Dedifferentiated amniotic fluid mesenchymal stem cell (primary cell): ENCODE results near the gene CBL.
A peak's percentile ranks its signal among the peaks of the same experiment; 100 is the strongest.
"Not testable (repeated sequence)": the region's sequence is repeated elsewhere in the genome, so short reads cannot be mapped to it uniquely, and the experiment has no call there.

Experiments
- DNase-seq: peaks from one replicate; pipeline ENCODE4 v3.0.0-alpha.2; 2016; ENCODE audit errors: extremely low spot score

CBL gene

DNA sequence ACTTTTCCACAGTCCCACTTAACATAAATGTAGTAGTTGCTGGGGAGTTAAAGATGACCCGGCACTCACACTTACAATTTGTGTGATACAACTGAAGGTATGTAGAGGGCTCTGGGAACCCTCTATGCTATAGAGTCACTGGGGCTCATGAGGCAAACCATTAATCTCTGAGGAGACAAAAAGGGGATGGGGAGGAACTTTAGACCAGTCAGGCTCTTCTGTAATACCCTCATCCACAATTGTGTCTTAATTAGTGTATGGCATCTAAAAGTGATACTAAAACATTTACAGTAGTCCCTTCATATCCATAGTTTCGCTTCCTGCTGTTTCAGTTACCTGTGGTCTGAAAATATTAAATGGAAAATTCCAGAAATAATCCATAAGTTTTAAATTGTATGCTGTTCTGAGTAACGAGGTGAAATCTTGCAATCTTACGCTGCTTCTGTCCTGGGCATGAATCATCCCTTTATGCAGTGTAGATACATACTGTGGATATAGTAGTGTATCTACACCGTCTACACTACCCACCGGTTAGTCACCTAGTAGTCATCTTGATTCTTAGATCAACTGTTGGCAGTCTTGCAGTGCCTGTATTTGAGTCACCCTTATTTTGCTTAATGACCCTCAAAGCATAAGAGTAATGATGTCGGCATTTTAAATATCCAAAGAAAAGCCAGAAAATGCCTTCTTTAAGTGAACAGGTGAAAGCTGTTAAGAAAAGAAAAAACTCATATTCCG is 12.2 kb downstream of the CBL start:
- DNase-seq: peak; percentile 68

DNA sequence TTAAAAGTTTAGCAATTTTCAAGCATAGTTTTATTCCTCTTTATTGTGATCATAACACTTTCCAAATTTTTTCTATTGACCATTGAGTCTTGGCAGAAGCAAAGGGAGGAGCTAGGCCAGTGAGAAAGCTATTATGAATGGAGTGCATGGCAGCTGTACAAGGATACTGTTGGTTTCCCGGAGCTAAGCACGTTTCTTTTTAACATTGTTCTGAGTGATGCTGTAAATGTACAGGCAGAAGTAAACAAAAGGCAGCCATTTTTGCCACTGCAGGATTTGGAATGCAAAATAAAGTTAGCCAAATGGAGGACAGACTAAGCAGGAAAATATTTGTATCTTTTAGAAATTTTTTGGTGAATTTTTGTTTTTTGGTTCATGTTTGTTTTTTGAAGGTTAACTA is 16.2 kb downstream of the CBL start:
- DNase-seq: peak; percentile 33

DNA sequence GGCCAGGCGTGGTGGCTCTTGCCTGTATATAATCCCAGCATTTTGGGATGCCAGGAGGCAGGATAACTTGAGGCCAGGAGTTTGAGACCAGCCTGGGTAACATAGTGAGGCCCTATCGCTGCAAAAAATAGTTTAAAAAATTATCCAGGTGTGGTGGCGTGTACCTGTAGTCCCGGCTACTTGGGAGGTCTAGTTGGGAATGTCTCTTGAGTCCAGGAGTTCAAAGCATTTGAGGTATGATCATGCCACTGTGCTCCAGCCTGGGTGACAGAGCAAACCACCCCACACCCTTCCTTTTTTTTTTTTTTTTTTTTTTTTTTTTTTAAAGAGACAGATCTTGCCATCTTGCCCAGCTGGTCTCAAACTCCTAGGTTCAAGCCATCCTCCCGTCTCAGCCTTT is 16.8 kb downstream of the CBL start:
- DNase-seq: no peak

DNA sequence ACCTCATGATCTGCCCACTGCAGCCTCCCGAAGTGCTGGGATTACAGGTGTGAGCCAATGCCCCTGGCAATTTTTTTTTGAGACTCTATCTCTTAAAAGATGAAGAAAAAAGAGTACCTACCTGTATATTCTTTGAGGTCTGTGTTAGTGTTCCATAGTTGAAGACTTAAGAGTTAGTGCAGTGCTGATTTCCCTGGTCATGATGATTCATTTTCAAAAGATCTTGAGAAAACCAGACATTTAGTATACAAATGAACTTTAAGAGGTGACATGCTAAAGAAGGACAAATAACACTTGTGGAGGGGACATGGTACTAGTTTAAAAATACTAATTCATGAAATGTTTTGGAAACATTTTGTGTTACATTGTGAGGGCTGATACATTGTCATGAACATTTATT is 17.7 kb downstream of the CBL start:
- DNase-seq: no peak

DNA sequence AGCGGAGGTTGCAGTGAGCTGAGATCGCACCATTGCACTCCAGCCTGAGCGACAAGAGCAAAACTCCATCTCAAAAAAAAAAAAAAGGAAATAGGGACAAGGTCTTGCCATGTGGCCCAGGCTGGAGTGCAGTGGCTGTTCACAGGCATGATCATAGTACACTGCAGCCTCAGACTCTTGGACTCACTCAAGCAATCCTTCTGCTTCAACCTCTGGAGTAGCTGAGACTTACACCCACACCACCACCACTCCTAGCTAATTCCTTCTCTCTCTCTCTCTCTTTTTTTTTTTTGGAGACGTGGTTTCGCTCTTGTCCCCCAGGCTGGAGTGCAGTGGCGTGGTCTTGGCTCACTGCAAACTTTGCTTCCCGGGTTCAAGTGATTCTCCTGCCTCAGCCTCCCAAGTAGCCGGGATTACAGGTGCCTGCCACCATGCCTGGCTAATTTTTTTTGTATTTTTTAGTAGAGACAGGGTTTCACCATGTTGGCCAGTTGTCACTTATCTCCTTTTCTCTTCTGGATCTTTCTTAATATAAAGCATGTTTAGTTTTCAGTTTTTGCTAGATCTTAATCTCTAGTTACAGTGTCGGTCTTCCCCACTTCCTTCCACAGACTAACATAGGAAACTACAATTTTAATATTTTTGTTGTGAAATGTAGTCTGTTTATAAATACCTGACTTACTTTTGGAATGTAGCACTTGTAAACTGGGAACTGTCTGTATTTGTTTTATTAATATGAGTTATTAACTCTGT is 22.6 kb downstream of the CBL start:
- DNase-seq: not testable (repeated sequence)

DNA sequence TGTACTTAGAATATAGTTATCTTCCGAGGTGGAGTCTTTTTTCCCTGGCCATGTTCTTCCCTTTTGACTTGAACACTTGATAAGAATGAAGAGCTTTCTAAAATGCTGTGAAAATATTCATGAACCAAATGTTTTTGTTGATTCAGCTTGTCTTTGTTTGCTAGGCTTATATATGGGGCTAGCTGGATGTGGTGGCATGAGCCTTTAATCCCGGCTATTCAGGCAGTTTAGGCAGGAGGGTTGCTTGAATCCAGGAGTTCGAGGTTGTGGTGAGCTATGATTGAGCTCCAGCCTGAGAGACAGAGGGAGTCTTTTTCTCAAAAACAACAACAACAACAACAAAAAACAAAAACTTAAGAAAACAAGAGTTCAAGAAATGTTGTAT is 23.1 kb downstream of the CBL start:
- no peak for DNase-seq

DNA sequence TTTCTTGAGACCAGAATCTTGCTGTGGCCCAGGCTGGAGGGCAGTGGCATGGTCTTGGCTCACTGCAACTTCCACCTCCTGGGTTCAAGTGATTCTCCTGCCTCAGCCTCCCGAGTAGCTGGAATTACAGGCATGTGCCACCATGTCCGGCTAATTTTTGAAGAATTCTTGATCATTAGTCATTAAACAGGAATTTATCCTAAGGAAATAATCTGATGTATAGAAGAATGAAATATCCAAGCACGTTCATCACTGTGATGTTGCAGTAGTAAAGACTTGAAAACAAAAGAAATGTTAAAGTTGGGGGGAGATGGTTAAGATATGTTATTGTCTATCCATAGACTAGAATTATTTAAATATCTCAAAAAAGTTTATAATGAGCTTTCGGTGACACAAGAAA is 23.6 kb downstream of the CBL start:
- DNase-seq: no peak

DNA sequence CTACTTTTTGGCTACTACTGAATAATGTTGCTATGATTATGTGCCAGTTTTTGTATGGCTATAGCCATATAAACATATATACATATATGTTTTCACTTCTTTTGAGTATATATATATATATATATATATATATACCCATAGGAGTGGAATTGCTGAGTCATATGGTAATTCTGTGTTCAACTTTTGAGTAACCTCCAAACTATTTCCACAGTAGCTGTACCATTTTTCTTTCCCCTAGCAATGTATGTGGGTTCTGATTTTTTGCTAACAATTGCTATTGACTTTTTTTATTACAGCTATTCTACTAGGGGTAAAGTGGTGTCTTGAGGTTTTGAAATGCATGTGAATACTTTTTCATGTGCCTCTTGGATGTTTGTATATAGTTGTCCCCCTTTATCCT is 30.4 kb downstream of the CBL start:
- DNase-seq: peak; percentile 18

DNA sequence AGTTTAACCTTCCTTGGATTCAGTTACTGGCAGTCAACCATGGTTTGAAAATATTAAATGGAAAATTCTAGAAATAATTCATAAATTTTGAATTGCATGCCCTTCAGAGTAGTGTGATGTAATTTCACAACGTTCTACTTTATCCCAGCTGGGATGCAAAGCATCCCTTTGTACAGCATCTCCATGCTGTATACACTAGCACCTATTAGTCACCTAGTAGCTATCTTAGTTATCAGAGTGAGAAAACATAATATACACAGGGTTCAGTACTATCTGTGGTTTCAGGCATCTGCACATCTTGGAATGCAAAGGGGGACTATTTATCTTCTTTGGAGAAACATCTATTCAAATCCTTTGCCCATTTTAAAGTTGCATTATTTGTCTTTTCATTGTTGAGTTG is 30.8 kb downstream of the CBL start:
- no peak for DNase-seq

DNA sequence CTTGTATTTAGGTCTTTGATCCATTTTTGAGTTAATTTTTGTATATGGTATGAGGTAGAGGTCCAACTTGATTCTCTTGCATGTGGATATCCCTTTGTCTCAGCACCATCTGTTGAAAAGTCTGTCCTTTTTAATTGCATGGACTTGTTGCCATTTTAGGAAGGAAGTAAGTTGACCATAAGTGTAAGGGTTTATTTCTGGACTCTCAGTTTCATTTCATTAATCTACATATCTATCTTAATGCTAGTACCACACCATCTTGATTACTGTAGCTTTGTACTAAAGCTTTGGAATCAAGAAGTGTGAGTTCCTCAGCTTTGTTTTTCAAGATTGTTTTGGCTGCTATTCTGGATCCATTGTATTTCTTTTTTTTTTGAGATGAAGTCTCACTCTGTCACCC is 31.4 kb downstream of the CBL start:
- no peak for DNase-seq

DNA sequence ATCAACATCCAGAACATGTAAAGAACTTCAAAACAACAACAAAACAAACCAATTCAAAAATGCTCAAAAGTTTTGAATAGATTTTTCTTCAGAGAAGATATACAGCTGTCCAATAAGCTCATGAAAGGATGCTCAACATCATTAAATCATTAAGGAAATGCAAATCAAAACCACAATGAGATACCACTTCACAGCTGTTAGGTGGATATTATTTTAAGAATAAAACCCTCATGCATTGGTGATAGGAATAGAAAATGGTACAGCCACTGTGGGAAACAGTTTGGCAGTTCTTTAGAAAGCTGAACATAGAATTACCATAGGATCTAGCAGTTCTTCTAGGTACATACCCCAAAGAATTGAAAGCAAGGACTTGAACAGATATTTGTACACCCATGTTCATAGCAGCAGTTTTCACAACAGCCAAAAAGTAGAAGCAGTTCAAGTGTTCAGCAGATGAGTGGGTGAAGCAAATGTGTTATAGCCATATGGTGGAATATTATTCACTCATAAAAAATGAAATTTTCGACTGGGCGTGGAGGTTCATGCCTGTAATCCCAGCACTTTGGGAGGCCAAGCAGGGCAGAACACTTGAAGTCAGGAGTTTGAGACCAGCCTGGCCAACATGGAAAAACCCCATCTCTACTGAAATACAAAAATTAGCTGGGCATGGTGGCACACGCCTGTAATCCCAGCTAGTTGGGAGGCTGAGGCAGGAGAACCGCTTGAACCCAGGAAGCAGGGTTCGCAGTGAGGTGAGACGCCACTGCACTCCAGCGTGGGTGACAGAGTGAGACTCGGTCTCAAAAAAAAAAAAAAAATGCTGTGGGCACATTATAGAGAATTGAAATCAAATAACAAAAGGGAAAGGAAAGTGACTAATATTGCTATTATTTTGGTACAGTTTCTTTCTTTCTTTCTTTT is 42.9 kb downstream of the CBL start:
- DNase-seq: no peak

DNA sequence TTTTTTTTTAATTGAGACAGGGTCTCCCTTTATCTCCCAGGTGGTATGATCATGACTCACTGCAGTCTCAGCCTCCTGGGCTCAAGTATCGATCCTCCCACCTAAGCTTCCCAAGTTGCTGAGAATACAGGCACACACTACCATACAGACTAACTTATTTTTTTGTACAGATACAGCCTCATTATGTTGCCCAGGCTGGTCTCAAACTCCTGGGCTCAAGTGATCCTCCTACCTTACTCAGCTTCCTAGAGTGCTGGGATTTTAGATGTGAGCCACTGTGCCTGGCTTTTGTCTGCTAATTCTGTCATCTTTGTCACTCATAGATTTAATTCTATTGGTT is 43.5 kb downstream of the CBL start:
- DNase-seq: no peak

DNA sequence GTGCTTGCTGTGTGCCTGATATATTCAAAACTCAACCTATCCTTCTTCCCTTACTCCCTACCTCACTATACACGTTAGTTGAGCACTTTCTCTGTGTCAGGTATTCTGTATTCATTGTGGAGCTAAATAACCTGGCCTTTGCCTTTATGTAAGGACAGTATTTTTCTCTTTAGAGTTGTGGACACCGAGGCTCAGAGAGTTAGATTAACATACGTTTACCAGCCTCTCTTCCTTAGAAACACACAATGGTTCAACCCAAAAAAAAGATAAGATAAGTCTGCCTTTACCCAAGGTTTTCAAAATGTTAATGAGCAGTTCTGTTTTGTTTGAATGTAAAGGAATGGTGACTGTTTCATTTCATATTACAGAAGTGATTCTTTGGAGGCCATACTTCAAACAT is 45.0 kb downstream of the CBL start:
- no peak for DNase-seq

DNA sequence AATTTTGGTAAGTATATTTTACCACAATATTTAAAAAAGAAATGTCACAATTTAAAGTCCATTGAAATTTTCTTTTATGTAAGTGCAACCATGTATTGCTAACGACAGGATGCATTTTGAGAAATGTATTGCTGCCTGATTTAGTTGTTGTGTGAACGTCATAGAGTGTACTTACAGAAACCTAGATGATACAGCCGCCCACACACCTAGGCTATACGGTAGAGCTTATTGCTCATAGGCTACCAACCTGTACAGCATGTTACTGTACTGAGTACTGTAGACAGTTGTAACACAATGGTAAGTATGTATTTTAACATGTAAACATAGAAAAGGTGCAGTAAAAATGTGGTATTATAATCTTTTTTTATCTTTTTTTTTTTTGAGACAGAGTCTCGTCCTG is 48.1 kb downstream of the CBL start:
- no peak for DNase-seq

DNA sequence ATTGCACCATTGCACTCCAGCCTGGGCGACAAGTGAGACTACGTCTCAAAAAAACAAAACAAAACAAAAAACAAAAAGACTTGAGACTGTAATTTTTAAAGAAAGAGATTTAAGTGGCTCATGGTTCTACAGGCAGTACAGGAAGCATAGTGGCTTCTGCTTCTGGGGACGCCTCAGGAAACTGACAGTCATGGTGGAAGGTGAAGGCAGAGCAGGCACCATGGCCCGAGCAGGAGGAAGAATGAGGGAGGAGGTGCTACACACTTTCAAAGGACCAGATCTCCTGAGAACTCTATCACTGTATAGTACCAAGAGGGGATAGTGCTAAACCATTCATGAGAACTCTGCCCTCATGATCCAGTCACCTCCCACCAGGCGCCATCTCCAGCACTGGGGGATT is 52.0 kb downstream of the CBL start:
- DNase-seq: no peak

DNA sequence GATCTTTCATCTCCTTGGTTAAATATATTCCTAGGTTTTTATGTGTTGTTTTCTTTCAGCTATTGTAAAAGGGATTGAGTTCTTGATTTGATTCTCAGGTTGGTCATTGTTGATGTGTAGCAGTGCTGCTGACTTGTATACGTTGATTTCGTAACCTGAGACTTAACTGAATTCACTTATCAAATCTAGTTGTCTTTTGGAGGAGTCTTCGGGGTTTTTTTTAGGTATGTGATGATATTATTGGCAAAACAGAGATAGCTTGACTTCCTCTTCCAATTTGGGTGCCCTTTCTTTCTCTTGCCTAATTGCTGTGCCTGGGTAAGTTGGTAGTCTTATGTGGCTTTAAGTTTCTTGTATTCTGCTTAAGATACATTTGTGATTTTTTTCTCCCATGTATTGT is 52.8 kb downstream of the CBL start:
- no peak for DNase-seq

DNA sequence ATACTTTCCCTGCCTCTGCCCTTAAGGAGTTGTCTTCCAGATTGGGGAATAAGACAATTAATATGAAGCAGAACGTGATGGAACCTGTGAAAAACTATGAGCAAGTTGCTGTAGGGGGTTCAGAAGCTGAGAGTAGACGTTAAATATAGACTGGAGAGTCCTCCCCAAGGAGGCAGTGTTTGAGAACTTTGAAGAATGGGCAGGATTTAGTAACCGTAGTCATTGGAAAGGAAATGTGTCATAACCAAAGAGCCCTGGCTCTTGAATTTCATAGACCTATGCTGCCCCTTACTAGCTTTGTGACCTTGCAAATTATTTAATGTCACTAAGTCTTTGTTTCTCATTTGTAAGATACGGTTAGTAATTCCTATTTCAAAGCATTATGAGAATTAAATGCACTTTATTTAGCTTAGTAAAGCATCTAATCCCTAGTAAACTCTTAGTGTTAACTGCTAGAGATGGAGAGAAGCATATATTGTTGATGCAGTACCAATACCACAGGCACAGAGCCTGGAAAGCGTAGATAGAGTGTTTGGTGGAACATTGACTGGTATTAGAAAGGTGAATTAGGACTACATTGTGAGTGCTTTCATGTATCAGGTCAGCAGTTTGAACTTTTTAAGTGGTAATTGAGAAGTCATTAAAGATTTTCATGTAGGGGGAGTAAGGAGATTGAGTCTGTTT is 56.7 kb downstream of the CBL start:
- DNase-seq: no peak

DNA sequence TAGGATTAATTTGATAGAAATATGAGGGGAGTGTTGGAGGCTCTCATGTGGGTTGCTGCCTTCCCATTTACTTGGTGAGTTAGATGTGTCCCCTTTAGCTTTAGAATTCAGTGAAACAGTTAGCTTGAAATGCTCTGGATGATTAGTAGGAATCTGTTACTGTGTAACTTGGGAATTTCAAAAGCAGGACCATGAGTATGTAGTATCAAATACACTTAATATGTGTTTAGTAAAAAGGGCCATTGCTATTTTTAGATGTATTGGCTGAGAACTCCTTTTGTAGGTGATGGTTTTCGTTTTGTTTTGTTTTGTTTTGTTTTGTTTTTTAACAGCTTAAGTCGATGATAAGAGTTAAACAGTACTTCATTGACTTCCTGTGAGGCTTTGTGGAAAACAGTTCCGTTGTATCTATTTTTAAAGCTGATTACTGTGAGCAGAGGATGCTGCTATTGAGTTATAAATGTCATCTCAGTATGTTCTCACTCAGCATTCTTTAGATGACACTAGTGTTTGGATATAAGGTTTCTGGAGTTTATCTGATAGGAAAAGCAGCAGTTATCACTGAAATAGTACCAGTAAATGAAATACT is 57.3 kb downstream of the CBL start:
- DNase-seq: no peak

DNA sequence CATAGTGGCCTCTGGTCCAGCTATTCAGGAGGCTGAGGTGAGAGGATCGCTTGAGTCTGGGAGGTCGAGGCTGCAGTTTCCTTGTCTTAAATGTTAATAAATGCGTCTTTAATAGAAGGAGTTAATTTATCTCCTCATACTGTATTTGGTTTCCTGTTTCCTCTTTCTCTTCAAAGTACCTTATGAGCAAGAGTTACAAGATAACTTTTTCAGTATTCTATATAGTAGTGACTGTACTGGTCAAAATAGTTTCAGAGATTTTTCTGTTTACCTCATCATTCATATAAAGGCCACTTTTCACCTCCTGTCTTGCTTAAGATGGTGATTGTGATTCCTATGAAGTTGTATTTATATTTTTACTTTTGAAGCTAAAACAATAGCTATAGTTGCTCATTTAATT is 59.9 kb downstream of the CBL start:
- DNase-seq: no peak

DNA sequence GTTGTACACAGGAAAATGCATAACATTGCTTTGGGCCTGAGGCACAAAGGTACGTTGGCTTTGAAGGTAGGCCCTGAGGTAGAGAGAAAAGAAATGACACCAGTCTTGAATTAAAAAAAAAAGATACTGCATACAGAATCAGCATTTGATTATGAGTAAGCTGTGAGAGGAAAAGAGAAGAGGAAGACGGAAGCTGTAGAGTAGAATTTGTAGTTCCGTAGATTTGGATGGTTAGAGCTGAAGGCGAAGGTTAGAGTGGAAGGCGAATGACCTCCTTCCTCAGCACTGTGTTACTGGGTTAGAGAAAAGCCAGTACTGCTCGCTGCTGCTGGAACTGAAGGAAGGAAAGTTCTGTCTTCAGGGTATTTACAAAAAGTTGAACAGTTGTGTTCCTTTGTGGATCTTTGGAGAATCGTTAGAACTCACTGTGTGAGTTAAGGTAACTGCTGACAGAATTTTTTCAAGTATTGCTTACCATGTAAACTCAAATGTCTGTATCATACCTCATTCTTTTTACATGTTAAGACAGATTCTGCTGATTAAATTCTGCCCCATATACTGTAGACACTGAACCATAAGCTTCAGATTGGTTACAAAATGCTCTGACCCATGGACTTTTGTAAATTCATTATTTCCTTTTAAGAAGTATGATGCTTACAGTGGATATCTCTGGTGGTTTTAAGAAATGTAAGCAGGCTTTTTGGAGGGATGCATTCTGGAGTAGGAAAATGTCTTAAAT is 60.5 kb downstream of the CBL start:
- no peak for DNase-seq

DNA sequence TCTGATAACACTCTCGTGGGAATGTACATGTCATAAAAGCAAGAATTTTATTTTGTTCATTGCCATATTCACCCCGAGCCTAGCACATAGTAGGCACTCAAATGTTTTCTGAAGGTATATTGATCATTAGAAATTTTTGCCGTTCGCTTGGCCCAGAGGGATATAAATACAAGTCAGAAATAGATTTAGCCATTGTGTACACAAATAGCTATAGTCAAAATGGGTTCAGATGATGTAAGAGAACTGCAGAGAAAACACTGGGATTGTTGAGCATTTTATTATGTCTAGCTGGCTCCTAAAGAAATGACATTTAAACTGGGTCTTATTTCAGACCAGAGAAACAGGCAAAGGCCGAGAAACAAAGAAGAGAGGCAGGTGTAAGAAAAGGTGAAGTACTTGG is 61.5 kb downstream of the CBL start:
- no peak for DNase-seq
